ENCODE data around the gene DIP2B.

The DIP2B gene

GRCh38 chr12:50613463-50613862 lies 108.7 kb downstream of the DIP2B start:
- Histone ChIP-seq H3K9me3 (no peaks in the 10 kb centered on the region), H3K27me3 (no peaks in the 10 kb centered on the region), H3K4me1 (peaks cover 7% of the 10 kb centered on the region; the same call in 1 of the 2 replicates), H3K36me3 (no peaks in the 10 kb centered on the region), H3K4me3 (ENCODE audit: low read depth, low read length) (no peak overlapping the region)
- no peak for TF ChIP-seq CTCF (IDR thresholded peaks at IDR 0.05; ENCODE audit: low read depth, low read length)
- no peak for DNase-seq

- no peak for TF ChIP-seq CTCF (IDR thresholded peaks at IDR 0.05; ENCODE audit: low read depth, low read length)
- no peaks in the 10 kb centered on the region for H3K36me3 ChIP-seq
- peaks cover 7% of the 10 kb centered on the region; the same call in 1 of the 2 replicates for H3K4me1 ChIP-seq
- no peak for DNase-seq
- no peaks in the 10 kb centered on the region for H3K27me3 ChIP-seq
- no peak overlapping the region for H3K4me3 ChIP-seq (ENCODE audit: low read depth, low read length)
- no peaks in the 10 kb centered on the region for H3K9me3 ChIP-seq
These were observed 109.5 kb downstream of the DIP2B start for GRCh38 chr12:50614167-50614759.

GRCh38 chr12:50615145-50615906 lies 110.5 kb downstream of the DIP2B start:
- H3K27me3 ChIP-seq, result no peaks in the 10 kb centered on the region
- TF ChIP-seq CTCF (IDR thresholded peaks at IDR 0.05; ENCODE audit: low read depth, low read length), result no peak
- DNase-seq, result no peak
- no peak overlapping the region for H3K4me3 ChIP-seq (ENCODE audit: low read depth, low read length)
- no peaks in the 10 kb centered on the region for H3K36me3 ChIP-seq
- H3K9me3 ChIP-seq, result no peaks in the 10 kb centered on the region
- peaks cover 7% of the 10 kb centered on the region; the same call in 1 of the 2 replicates for H3K4me1 ChIP-seq

GRCh38 chr12:50615907-50616296 lies 111.1 kb downstream of the DIP2B start:
- no peaks in the 10 kb centered on the region for H3K36me3 ChIP-seq
- no peak for DNase-seq
- H3K4me1 ChIP-seq, result peaks cover 7% of the 10 kb centered on the region; the same call in 1 of the 2 replicates
- no peak for TF ChIP-seq CTCF (IDR thresholded peaks at IDR 0.05; ENCODE audit: low read depth, low read length)
- H3K27me3 ChIP-seq, result no peaks in the 10 kb centered on the region
- no peak overlapping the region for H3K4me3 ChIP-seq (ENCODE audit: low read depth, low read length)
- H3K9me3 ChIP-seq, result no peaks in the 10 kb centered on the region

GRCh38 chr12:50617657-50618056 lies 112.9 kb downstream of the DIP2B start:
- Histone ChIP-seq H3K36me3 (no peaks in the 10 kb centered on the region), H3K9me3 (no peaks in the 10 kb centered on the region), H3K27me3 (no peaks in the 10 kb centered on the region), H3K4me3 (ENCODE audit: low read depth, low read length) (no peak overlapping the region), H3K4me1 (peaks cover 7% of the 10 kb centered on the region; the same call in 1 of the 2 replicates)
- no peak for DNase-seq
- no peak for TF ChIP-seq CTCF (IDR thresholded peaks at IDR 0.05; ENCODE audit: low read depth, low read length)

All from BE2C (cell line).